Fibroblast of skin of left biceps (primary cell): Measurements from ENCODE around the gene ECI1.

Experiments
- DNase-seq, 2 experiments: peaks; one replicate each; pipeline ENCODE4 v3.0.0-alpha.2; 2013; ENCODE audit warnings: low read depth in 2 of 2

Gene ECI1

DNA sequence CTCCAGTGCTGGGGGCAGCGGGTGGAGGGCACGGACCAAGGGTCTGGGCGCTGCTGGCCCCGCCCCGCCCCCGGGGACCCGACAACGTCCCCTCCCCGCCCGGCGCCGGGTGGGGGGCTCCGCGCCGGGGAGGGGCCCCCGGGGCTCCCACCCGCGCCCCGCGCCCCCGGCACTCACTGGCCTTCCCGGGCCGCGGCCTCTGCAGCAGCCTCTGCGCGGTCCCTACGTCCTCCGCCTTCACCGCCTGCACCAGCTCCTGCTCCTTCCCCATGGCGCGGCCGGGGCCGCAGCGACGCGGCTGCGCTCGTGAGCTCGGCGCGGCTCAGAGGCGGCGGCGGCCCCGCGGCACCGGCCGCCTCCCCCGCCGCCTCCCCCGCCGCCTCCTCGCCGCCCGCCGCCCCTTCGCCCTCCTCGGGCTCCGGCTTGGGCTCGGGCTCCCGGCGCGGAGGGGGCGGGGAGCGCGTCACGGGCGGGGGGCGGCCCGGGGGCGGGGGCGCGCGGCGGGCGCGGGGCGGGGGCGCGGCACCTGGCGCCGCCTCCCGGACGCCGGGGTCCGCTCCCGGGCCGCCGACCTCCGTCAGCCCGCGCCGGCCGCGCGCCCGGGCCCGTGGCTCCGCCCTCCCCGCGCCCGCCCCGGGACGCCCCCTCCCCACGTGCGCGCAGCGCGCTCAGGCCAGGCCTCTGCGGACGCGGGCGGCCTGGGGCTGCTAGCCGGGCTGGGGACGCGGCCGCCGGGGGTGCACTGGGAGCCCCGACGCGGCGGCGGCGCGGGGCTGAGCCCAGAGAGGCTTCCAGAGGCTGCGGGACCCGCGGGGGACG, 55.0 kb downstream of the ECI1 start, which contains the start of gene CASKIN1:
Gene CASKIN1 (minus strand): TSS at position 444 of the 819 bp plus-strand sequence. CDS start 173 bp downstream, at position 271.
- no peak for DNase-seq

DNA sequence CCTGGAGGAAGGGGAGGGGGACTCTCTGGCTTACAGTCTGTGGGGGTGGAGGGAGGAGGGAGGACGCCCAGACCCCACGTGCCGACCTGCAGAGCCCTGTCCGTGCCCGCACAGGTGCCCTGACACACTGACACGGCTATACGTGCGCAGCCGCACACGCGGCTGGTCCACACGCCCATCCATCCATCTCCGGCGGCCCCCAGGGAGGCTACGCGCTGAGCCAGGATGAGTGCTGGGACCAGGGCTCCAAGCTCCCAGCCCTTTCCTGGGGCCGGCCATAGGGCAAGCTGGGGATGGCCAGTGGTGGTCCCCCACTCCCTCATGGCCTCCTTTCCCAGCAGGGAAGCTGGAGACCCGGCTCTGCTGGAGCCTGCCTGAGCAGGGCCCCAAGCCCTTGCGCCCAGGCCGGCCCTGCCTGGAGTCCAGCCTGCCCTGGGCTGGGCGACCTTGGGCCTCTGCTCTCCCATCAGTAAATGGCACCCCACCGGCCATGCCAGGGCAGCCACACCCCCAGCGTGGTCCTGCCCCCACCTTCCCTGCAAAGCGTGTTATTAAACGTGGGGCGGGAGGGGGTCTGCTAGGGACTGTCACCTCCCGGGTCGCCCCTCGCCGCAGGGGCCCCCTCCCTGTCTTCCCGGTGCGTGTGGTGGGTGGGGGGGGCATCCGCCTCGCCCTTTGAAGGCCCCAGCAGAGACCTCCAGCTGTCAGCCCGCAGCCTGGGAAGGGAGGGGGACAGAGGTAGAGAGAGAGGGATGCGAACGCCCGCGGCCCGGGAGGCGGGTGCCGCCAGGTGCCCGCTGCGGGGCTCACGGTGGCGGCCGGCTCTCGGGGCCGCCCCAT, 55.8 kb downstream of the ECI1 start:
- DNase-seq = no peak

DNA sequence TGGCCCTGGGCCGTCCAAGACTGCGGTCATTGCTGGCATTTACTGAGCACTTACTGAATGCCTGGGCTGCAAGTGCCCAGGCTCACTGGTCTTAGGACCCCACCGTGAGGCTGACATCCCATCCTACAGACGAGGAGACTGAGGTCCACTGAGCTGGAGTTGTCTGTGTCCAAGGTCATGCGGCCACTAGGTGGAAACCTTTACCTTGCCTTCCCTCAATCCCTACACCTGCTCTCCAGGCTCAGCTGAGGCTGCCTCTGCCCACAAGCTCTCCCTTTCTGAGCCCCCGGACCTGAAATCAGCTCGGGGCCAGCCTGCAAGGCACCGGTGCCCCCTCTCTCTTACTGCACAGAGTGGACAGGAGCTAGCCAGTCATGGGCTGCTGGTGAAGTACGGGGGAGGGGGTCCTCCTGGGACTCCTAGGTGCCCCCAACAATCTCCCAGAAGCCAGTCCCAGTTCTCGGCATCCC, 56.5 kb downstream of the ECI1 start:
- no peak for DNase-seq

- DNase-seq = no peak
Observed at GRCh38 chr16:2194166-2194834, 57.1 kb downstream of the ECI1 start.

GRCh38 chr16:2191446-2191706, 60.0 kb downstream of the ECI1 start:
- DNase-seq = no peak

DNA sequence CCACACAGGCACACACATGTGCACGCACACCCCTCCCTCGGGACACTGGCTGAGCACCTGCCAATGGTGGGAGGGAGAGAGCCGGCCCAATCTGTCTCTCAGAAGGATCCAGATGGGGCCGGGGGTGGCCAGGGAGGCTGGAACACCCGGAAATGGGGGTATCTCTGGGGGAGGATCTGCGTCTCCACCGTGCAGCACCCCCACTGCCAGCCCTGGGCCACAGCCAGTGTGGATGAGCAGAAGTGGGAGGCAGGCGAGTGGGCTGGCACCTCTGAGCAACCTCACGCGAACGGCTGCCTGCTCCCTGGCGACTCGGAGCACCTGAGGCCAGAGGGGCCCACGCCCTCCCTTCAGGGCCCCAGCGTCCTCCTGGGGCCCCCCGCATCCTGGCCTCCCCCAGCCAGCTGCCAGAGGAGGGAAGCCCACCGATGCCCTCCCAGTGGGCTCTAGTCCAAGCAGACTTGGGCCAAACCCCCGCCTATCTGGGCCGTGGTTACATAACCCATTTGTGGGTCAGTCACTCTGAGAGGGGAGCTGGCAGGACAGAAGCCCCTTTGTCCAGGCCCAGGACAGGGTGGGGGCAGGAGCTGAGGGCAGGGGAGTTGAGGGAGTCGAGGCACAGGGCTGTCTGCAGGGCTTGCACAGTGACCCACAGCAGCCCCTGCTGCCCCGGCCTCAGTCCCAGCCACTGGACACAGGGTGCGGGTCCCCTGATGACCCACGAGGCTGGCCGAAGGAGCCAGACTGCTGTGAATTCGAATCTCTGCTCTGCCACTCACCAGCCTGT, 60.5 kb downstream of the ECI1 start:
- no peak for DNase-seq

GRCh38 chr16:2190002-2190658, 61.3 kb downstream of the ECI1 start:
- DNase-seq = no peak
